Measurements from ENCODE around the gene PEA15.
A peak's percentile ranks its signal among the peaks of the same experiment; 100 is the strongest.

PEA15 gene

GRCh38 chr1:160208557-160209320, 3.6 kb downstream of the PEA15 start:
- no peak for DNase-seq (ENCODE audit: low spot score)

GRCh38 chr1:160209321-160210046, 4.3 kb downstream of the PEA15 start:
- no peak for DNase-seq (ENCODE audit: low spot score)

GRCh38 chr1:160210561-160210960, 5.4 kb downstream of the PEA15 start:
- DNase-seq (ENCODE audit: low spot score) = no peak

- DNase-seq (ENCODE audit: low spot score) = no peak
These were observed 6.0 kb downstream of the PEA15 start for GRCh38 chr1:160211046-160211790.

- DNase-seq (ENCODE audit: low spot score) = no peak
These were observed 9.4 kb downstream of the PEA15 start for GRCh38 chr1:160214481-160215140.

- DNase-seq (ENCODE audit: low spot score) = no peak
These were observed 11.1 kb downstream of the PEA15 start for GRCh38 chr1:160216301-160216700.

- no peak for DNase-seq (ENCODE audit: low spot score)
These were observed 12.4 kb downstream of the PEA15 start for GRCh38 chr1:160217481-160218051.

- DNase-seq (ENCODE audit: low spot score) = peak; percentile 61
These were observed 14.1 kb downstream of the PEA15 start for GRCh38 chr1:160219062-160219929.

GRCh38 chr1:160220301-160220700, 15.1 kb downstream of the PEA15 start:
- no peak for DNase-seq (ENCODE audit: low spot score)

- DNase-seq (ENCODE audit: low spot score) = no peak
These were observed 15.9 kb downstream of the PEA15 start for GRCh38 chr1:160221089-160221488.

GRCh38 chr1:160222546-160222945, 17.4 kb downstream of the PEA15 start:
- DNase-seq (ENCODE audit: low spot score) = no peak

GRCh38 chr1:160224606-160225005, 19.4 kb downstream of the PEA15 start:
- DNase-seq (ENCODE audit: low spot score) = no peak

GRCh38 chr1:160225345-160225744, 20.2 kb downstream of the PEA15 start:
- DNase-seq (ENCODE audit: low spot score) = no peak

GRCh38 chr1:160226623-160227022, 21.4 kb downstream of the PEA15 start:
- DNase-seq (ENCODE audit: low spot score) = no peak

GRCh38 chr1:160227034-160227433, 21.9 kb downstream of the PEA15 start:
- DNase-seq (ENCODE audit: low spot score) = no peak

- no peak for DNase-seq (ENCODE audit: low spot score)
These were observed 22.4 kb downstream of the PEA15 start for GRCh38 chr1:160227561-160227960.

- no peak for DNase-seq (ENCODE audit: low spot score)
These were observed 23.2 kb downstream of the PEA15 start for GRCh38 chr1:160228431-160228830.

GRCh38 chr1:160232911-160233310, 27.7 kb downstream of the PEA15 start:
- no peak for DNase-seq (ENCODE audit: low spot score)

- DNase-seq (ENCODE audit: low spot score) = no peak
These were observed 31.6 kb downstream of the PEA15 start for GRCh38 chr1:160236806-160237205.

- DNase-seq (ENCODE audit: low spot score) = no peak
These were observed 32.4 kb downstream of the PEA15 start for GRCh38 chr1:160237558-160237957.

GRCh38 chr1:160238408-160238807, 33.2 kb downstream of the PEA15 start:
- DNase-seq (ENCODE audit: low spot score) = no peak

Data from COLO829 (cell line).